ENCODE measurements around the gene RPLP1.

- TF ChIP-seq, protein P1, sequence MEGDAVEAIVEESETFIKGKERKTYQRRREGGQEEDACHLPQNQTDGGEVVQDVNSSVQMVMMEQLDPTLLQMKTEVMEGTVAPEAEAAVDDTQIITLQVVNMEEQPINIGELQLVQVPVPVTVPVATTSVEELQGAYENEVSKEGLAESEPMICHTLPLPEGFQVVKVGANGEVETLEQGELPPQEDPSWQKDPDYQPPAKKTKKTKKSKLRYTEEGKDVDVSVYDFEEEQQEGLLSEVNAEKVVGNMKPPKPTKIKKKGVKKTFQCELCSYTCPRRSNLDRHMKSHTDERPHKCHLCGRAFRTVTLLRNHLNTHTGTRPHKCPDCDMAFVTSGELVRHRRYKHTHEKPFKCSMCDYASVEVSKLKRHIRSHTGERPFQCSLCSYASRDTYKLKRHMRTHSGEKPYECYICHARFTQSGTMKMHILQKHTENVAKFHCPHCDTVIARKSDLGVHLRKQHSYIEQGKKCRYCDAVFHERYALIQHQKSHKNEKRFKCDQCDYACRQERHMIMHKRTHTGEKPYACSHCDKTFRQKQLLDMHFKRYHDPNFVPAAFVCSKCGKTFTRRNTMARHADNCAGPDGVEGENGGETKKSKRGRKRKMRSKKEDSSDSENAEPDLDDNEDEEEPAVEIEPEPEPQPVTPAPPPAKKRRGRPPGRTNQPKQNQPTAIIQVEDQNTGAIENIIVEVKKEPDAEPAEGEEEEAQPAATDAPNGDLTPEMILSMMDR (IDR thresholded peaks at IDR 0.05): peak in 1 of 3 experiments; percentile 19
- TF ChIP-seq POLR2A (IDR thresholded peaks at IDR 0.05): no peak
Measured at GRCh38 chr15:69502470-69503045, 49.9 kb downstream of the RPLP1 start.

Measured in testis (tissue), 2 donors.